PFSK-1 (cell line): ENCODE measurements around the gene STK24.

Source experiments
- FOXP2 ChIP-seq: optimal IDR thresholded peaks from 2 replicates; pipeline ENCODE3; 2011; ENCODE audit warnings: borderline replicate concordance, control low read depth, inconsistent platforms; ENCODE audit not compliant: insufficient read depth; ENCODE audit errors: extremely low read length, extremely low read depth
- POLR2AphosphoS5 ChIP-seq: IDR thresholded peaks from 2 replicates; pipeline ENCODE4 v1.6.1; 2012; ENCODE audit warnings: low read depth, mild to moderate bottlenecking, control low read depth, low read length, moderate library complexity
- REST ChIP-seq, 2 experiments: IDR thresholded peaks; 2 replicates each; pipeline versions ENCODE4 v1.6.1 to v1.8.0; 2011 to 2012; ENCODE audit warnings: low read depth in 2 of 2, low read length in 2 of 2, control low read depth in 1 of 2, inconsistent platforms in 1 of 2, mild to moderate bottlenecking in 1 of 2, moderate library complexity in 1 of 2; ENCODE audit not compliant: insufficient read depth in 1 of 2
- SIN3A ChIP-seq: IDR thresholded peaks from 2 replicates; pipeline ENCODE4 v1.6.1; 2012; ENCODE audit warnings: mild to moderate bottlenecking, low read length, moderate library complexity, borderline replicate concordance; ENCODE audit not compliant: insufficient read depth
- TAF1 ChIP-seq: IDR thresholded peaks from 2 replicates; pipeline ENCODE4 v1.6.1; 2012; ENCODE audit warnings: low read length, control low read depth, borderline replicate concordance; ENCODE audit not compliant: insufficient read depth

STK24 gene

DNA sequence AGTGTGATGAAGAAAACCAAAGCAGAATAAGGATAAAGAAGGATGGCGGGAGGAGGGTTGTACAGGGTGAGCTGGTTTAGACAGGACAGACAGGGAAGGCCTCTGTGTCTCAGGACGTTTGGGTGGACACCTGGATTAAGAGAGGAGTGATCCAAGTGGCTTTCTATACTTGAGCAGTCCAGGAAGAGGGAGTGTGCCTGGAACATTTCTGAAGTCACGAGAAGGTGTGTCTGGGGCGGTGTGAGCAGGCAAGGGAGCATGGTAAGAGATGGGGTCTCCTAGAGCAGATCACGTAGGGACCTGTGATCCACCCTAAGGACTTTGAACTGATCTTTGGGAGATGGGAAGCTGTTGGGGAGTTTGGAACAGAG lies 15.4 kb upstream of the STK24 start:
- no peak for TF ChIP-seq POLR2AphosphoS5
- TF ChIP-seq SIN3A = no peak
- TF ChIP-seq FOXP2 = no peak
- no peak for TF ChIP-seq TAF1
- no peak for TF ChIP-seq REST (IDR thresholded peaks at IDR 0.05; ENCODE audit: insufficient read depth in 1 of 2, low read depth in 2 of 2, low read length in 2 of 2)

DNA sequence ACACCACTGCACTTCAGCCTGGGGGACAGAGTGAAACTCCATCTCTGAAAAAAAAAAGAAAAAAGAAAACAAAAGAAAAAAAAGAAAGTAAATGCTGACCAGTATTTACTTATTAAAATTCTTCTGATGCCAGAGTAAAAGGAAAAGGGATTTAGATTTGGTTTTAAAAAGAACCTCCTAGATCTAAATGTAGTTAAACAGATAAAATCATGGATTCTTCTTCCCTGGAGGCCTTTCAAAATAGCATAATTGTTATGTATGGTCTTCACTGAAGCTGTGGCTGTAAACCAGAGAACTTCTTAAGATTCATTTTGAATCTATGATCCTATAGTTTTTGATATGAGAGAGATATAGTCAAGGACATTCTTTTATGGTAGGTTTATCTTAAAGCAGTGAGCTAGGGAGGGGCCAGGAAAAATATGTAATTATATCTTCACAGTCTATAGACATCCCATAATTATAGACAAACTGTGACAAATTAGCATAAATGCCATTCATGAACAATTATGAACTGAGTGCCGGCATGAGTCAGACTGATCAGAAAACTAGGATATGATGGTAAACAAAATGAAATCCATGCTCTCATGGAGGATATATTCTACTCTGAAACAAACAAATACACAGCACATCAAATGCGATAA lies 14.9 kb upstream of the STK24 start:
- TF ChIP-seq SIN3A (no peak), POLR2AphosphoS5 (no peak), FOXP2 (no peak), TAF1 (no peak), REST (IDR thresholded peaks at IDR 0.05; ENCODE audit: insufficient read depth in 1 of 2, low read depth in 2 of 2, low read length in 2 of 2) (no peak)

DNA sequence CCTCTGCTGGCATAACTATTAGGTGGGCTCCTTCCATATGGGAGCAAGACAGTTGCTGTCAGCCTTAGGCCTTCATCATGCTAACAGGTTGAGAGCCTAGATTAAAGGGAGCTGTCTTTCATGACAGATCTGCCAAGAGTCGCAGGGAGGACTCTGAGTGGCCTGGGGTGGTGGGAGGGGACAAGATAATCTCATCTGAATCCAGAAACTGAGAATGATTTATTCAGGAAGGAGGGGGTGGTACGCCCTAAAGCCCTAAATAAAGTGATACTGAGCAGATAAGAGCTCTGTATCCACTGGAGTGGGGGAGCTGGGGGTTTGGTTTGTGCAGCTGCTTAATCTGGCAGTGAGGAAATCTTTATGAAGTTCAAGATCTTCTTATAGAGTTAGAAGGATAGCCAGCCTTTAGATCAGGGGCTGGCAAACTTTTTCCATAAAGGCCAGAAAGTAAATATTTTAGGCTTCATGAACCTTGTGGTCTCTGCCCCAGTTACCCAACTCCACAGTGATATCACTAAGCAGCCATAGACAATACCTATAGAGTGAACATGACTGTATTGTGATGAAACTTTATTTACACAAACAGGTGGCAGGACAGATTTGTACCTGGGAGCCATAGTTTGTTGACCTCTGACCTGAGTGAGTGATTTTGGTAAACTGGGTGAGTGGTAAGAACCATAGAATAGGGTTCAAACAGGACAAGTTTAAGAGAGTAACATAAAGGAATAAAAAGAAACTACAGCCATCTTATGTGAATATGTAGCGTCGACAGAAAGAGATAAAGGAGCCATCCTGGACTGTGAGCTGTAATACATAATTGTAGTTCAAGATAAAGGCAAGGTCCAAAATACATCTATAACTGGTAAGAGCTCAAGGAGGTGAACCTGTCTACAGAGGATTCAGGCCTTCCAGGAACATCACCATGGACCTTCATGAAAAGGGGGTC lies 9.8 kb upstream of the STK24 start:
- TF ChIP-seq SIN3A (no peak), REST (IDR thresholded peaks at IDR 0.05; ENCODE audit: insufficient read depth in 1 of 2, low read depth in 2 of 2, low read length in 2 of 2) (no peak), TAF1 (no peak), FOXP2 (no peak), POLR2AphosphoS5 (no peak)

- TF ChIP-seq FOXP2 (no peak), POLR2AphosphoS5 (no peak), TAF1 (no peak), REST (IDR thresholded peaks at IDR 0.05; ENCODE audit: insufficient read depth in 1 of 2, low read depth in 2 of 2, low read length in 2 of 2) (no peak), SIN3A (no peak)
These were observed 9.0 kb upstream of the STK24 start for GRCh38 chr13:98585946-98586345.
